ENCODE results near the gene ADAM12. TPM values are rescaled to one million over a fixed set of nuclear protein-coding genes. Genes with fewer than 3 reads are reported as not detected.

The ADAM12 gene
- total RNA-seq, 1 donor from 2014 or later: 100 TPM

- H3K4me3 ChIP-seq (ENCODE audit: insufficient read depth, low read depth, low read length): no peak overlapping the region
- no peak overlapping the region for H3K27ac Mint-ChIP-seq (ENCODE audit: unreplicated experiment)
- no peak overlapping the region for H3K27ac ChIP-seq (ENCODE audit: low read depth, low read length)
- peaks cover 3% of the 10 kb centered on the region for H3K27me3 Mint-ChIP-seq (ENCODE audit: low read depth, unreplicated experiment)
- H3K4me1 Mint-ChIP-seq (ENCODE audit: low read depth, unreplicated experiment): peaks cover 7% of the 10 kb centered on the region
- no peak for DNase-seq (ENCODE audit: low read depth)
- H3K9ac ChIP-seq (ENCODE audit: low read length): no peak overlapping the region
- no peak for FAIRE-seq
- no peaks in the 10 kb centered on the region for H3K9me3 ChIP-seq (ENCODE audit: insufficient read depth, low read depth, low read length)
- peaks cover 21% of the 10 kb centered on the region for H3K4me1 ChIP-seq (ENCODE audit: insufficient read depth, low read length)
- H3K27me3 ChIP-seq (ENCODE audit: insufficient read depth, low read length): no peaks in the 10 kb centered on the region
- H3K4me3 Mint-ChIP-seq (ENCODE audit: unreplicated experiment): no peak overlapping the region
- no peak for TF ChIP-seq EZH2 (IDR thresholded peaks at IDR 0.05; ENCODE audit: insufficient read depth, low read length)
- TF ChIP-seq CTCF (IDR thresholded peaks at IDR 0.05; ENCODE audit: insufficient read depth, low read depth, low read length): no peak
- H2AFZ ChIP-seq (ENCODE audit: low read depth, low read length): no peak overlapping the region
- peaks cover 9% of the 10 kb centered on the region for H3K79me2 ChIP-seq (ENCODE audit: insufficient read depth, low read length)
- peaks cover 11% of the 10 kb centered on the region for H3K9me3 Mint-ChIP-seq (ENCODE audit: unreplicated experiment)
- no peak overlapping the region for H3K4me2 ChIP-seq (ENCODE audit: low read length)
- H3K36me3 Mint-ChIP-seq (ENCODE audit: low read depth, unreplicated experiment): peaks cover 54% of the 10 kb centered on the region
- peaks cover 24% of the 10 kb centered on the region for H3K36me3 ChIP-seq (ENCODE audit: insufficient read depth, low read length)
- H4K20me1 ChIP-seq (ENCODE audit: insufficient read depth, low read length): no peaks in the 10 kb centered on the region
These were observed 315.7 kb downstream of the ADAM12 start for GRCh38 chr10:126072622-126073021.

GRCh38 chr10:126070476-126071215 is 317.6 kb downstream of the ADAM12 start:
- Mint-ChIP-seq H3K27ac (ENCODE audit: unreplicated experiment) (no peak overlapping the region), H3K27me3 (ENCODE audit: low read depth, unreplicated experiment) (peaks cover 3% of the 10 kb centered on the region), H3K4me3 (ENCODE audit: unreplicated experiment) (no peak overlapping the region), H3K36me3 (ENCODE audit: low read depth, unreplicated experiment) (peaks cover 46% of the 10 kb centered on the region), H3K4me1 (ENCODE audit: low read depth, unreplicated experiment) (peaks cover 23% of the 10 kb centered on the region), H3K9me3 (ENCODE audit: unreplicated experiment) (peaks cover 6% of the 10 kb centered on the region)
- Histone ChIP-seq H3K36me3 (ENCODE audit: insufficient read depth, low read length) (peaks cover 31% of the 10 kb centered on the region), H3K4me3 (ENCODE audit: insufficient read depth, low read depth, low read length) (no peak overlapping the region), H3K79me2 (ENCODE audit: insufficient read depth, low read length) (peaks cover 2% of the 10 kb centered on the region), H3K9ac (ENCODE audit: low read length) (no peak overlapping the region), H3K9me3 (ENCODE audit: insufficient read depth, low read depth, low read length) (no peaks in the 10 kb centered on the region), H3K27me3 (ENCODE audit: insufficient read depth, low read length) (no peaks in the 10 kb centered on the region), H3K4me2 (ENCODE audit: low read length) (no peak overlapping the region), H3K27ac (ENCODE audit: low read depth, low read length) (no peak overlapping the region), H3K4me1 (ENCODE audit: insufficient read depth, low read length) (peaks cover 30% of the 10 kb centered on the region), H4K20me1 (ENCODE audit: insufficient read depth, low read length) (no peaks in the 10 kb centered on the region), H2AFZ (ENCODE audit: low read depth, low read length) (no peak overlapping the region)
- FAIRE-seq (no peak), DNase-seq (ENCODE audit: low read depth) (no peak)
- no peak for TF ChIP-seq EZH2 (IDR thresholded peaks at IDR 0.05; ENCODE audit: insufficient read depth, low read length)
- TF ChIP-seq CTCF (IDR thresholded peaks at IDR 0.05; ENCODE audit: insufficient read depth, low read depth, low read length): no peak

- H3K27ac ChIP-seq (ENCODE audit: low read depth, low read length): no peak overlapping the region
- Mint-ChIP-seq H3K9me3 (ENCODE audit: unreplicated experiment) (peaks cover 6% of the 10 kb centered on the region), H3K4me3 (ENCODE audit: unreplicated experiment) (no peak overlapping the region), H3K4me1 (ENCODE audit: low read depth, unreplicated experiment) (peaks cover 35% of the 10 kb centered on the region), H3K27ac (ENCODE audit: unreplicated experiment) (no peak overlapping the region), H3K36me3 (ENCODE audit: low read depth, unreplicated experiment) (peaks cover 44% of the 10 kb centered on the region), H3K27me3 (ENCODE audit: low read depth, unreplicated experiment) (peaks cover 3% of the 10 kb centered on the region)
- H4K20me1 ChIP-seq (ENCODE audit: insufficient read depth, low read length): no peaks in the 10 kb centered on the region
- H3K4me3 ChIP-seq (ENCODE audit: insufficient read depth, low read depth, low read length): no peak overlapping the region
- no peaks in the 10 kb centered on the region for H3K27me3 ChIP-seq (ENCODE audit: insufficient read depth, low read length)
- H3K4me1 ChIP-seq (ENCODE audit: insufficient read depth, low read length): peaks cover 26% of the 10 kb centered on the region
- H3K79me2 ChIP-seq (ENCODE audit: insufficient read depth, low read length): no peaks in the 10 kb centered on the region
- peaks cover 31% of the 10 kb centered on the region for H3K36me3 ChIP-seq (ENCODE audit: insufficient read depth, low read length)
- DNase-seq (ENCODE audit: low read depth) (no peak), FAIRE-seq (no peak)
- H3K9me3 ChIP-seq (ENCODE audit: insufficient read depth, low read depth, low read length): no peaks in the 10 kb centered on the region
- H3K9ac ChIP-seq (ENCODE audit: low read length): no peak overlapping the region
- TF ChIP-seq CTCF (IDR thresholded peaks at IDR 0.05; ENCODE audit: insufficient read depth, low read depth, low read length): no peak
- no peak for TF ChIP-seq EZH2 (IDR thresholded peaks at IDR 0.05; ENCODE audit: insufficient read depth, low read length)
- H3K4me2 ChIP-seq (ENCODE audit: low read length): no peak overlapping the region
- H2AFZ ChIP-seq (ENCODE audit: low read depth, low read length): no peak overlapping the region
These were observed 320.0 kb downstream of the ADAM12 start for GRCh38 chr10:126068322-126068721.

All from astrocyte (in vitro differentiated cells and primary cell).